Measurements from ENCODE around the gene ROBO1.
"Not testable (repeated sequence)": the region's sequence is repeated elsewhere in the genome, so short reads cannot be mapped to it uniquely, and the experiment has no call there.

ROBO1 gene

GRCh38 chr3:79175870-79176269, 591.9 kb downstream of the ROBO1 start:
- no peak for TF ChIP-seq CTCF (IDR thresholded peaks at IDR 0.05; ENCODE audit: low read depth, low read length, missing control alignments)
- no peak overlapping the region for H3K4me3 ChIP-seq (ENCODE audit: low read depth, low read length)
- DNase-seq (ENCODE audit: low read depth), result no peak

GRCh38 chr3:79173259-79173658, 594.5 kb downstream of the ROBO1 start:
- not testable (repeated sequence) for H3K4me3 ChIP-seq (ENCODE audit: low read depth, low read length); DNase-seq (ENCODE audit: low read depth)

- TF ChIP-seq CTCF (IDR thresholded peaks at IDR 0.05; ENCODE audit: low read depth, low read length, missing control alignments), result no peak
- DNase-seq (ENCODE audit: low read depth), result no peak
- no peak overlapping the region for H3K4me3 ChIP-seq (ENCODE audit: low read depth, low read length)
Observed at GRCh38 chr3:79172241-79172640, 595.6 kb downstream of the ROBO1 start.

GRCh38 chr3:79170021-79170420, 597.8 kb downstream of the ROBO1 start:
- DNase-seq (ENCODE audit: low read depth), result no peak
- no peak overlapping the region for H3K4me3 ChIP-seq (ENCODE audit: low read depth, low read length)
- no peak for TF ChIP-seq CTCF (IDR thresholded peaks at IDR 0.05; ENCODE audit: low read depth, low read length, missing control alignments)

GRCh38 chr3:79167651-79168416, 600.0 kb downstream of the ROBO1 start:
- DNase-seq (ENCODE audit: low read depth), result no peak
- H3K4me3 ChIP-seq (ENCODE audit: low read depth, low read length), result no peak overlapping the region
- no peak for TF ChIP-seq CTCF (IDR thresholded peaks at IDR 0.05; ENCODE audit: low read depth, low read length, missing control alignments)

- no peak for DNase-seq (ENCODE audit: low read depth)
- no peak for TF ChIP-seq CTCF (IDR thresholded peaks at IDR 0.05; ENCODE audit: low read depth, low read length, missing control alignments)
Observed at GRCh38 chr3:79162653-79163052, 605.1 kb downstream of the ROBO1 start.

GRCh38 chr3:79161941-79162340, 605.9 kb downstream of the ROBO1 start:
- no peak overlapping the region for H3K4me3 ChIP-seq (ENCODE audit: low read depth, low read length)
- DNase-seq (ENCODE audit: low read depth), result no peak
- no peak for TF ChIP-seq CTCF (IDR thresholded peaks at IDR 0.05; ENCODE audit: low read depth, low read length, missing control alignments)

More at GRCh38 chr3:79162653-79163052, 605.1 kb downstream of the ROBO1 start:
- no peak overlapping the region for H3K4me3 ChIP-seq (ENCODE audit: low read depth, low read length)
